ENCODE data around the gene SPRED2.

Gene SPRED2

DNA sequence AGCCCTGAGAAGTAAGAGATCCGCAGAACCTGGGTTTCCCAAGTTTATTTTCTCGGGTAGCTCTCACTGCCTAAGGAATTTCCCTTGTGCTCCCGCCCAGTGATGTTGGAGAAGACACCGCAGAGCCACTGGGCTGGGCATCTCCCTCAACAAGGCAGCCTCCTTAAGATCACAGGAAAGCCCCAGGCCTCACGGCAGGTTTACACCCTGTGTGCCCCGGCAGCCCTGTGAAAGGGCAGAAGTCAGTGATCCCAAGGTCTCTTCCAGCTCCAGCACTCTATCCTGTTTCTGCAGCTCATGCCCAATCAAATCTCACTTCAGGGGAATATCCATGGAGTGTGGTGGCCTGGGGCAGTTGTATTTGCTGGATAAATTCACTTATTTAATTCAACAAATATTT, 138.3 kb downstream of the SPRED2 start:
- TF ChIP-seq, protein P1, sequence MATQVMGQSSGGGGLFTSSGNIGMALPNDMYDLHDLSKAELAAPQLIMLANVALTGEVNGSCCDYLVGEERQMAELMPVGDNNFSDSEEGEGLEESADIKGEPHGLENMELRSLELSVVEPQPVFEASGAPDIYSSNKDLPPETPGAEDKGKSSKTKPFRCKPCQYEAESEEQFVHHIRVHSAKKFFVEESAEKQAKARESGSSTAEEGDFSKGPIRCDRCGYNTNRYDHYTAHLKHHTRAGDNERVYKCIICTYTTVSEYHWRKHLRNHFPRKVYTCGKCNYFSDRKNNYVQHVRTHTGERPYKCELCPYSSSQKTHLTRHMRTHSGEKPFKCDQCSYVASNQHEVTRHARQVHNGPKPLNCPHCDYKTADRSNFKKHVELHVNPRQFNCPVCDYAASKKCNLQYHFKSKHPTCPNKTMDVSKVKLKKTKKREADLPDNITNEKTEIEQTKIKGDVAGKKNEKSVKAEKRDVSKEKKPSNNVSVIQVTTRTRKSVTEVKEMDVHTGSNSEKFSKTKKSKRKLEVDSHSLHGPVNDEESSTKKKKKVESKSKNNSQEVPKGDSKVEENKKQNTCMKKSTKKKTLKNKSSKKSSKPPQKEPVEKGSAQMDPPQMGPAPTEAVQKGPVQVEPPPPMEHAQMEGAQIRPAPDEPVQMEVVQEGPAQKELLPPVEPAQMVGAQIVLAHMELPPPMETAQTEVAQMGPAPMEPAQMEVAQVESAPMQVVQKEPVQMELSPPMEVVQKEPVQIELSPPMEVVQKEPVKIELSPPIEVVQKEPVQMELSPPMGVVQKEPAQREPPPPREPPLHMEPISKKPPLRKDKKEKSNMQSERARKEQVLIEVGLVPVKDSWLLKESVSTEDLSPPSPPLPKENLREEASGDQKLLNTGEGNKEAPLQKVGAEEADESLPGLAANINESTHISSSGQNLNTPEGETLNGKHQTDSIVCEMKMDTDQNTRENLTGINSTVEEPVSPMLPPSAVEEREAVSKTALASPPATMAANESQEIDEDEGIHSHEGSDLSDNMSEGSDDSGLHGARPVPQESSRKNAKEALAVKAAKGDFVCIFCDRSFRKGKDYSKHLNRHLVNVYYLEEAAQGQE (IDR thresholded peaks at IDR 0.05; ENCODE audit: insufficient read depth in 1 of 2, low read depth in 2 of 2, low read length in 2 of 2): no peak

DNA sequence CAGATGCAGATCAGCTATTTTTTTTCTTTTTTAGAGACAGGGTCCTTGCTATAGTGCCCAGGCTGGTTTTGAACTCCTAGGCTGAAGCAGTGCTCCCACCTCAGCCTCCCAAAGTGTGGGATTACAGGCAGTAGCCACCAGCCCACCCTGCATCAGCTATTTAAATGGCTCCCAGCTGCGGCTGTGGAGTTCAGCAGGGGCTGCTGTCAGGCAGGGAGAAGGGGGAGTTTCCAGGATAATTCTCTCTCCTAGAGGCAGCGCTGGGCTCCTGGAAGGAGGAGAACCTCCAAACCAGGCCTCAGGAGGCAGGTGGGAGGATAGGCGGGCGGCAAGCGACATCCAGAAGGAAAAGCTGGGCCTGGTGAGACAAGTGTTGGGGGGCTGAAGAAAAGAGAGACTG, 139.0 kb downstream of the SPRED2 start:
- TF ChIP-seq SIN3A (IDR thresholded peaks at IDR 0.05; ENCODE audit: borderline replicate concordance, insufficient read depth, low read length) (no peak), POLR2AphosphoS5 (IDR thresholded peaks at IDR 0.05; ENCODE audit: low read depth, low read length) (no peak), TAF1 (IDR thresholded peaks at IDR 0.05; ENCODE audit: borderline replicate concordance, insufficient read depth, low read length) (no peak), FOXP2 (optimal IDR thresholded peaks at IDR 0.05; ENCODE audit: borderline replicate concordance, extremely low read depth, extremely low read length, insufficient read depth) (no peak)
- TF ChIP-seq, protein P1 (IDR thresholded peaks at IDR 0.05; ENCODE audit: insufficient read depth in 1 of 2, low read depth in 2 of 2, low read length in 2 of 2): no peak

GRCh38 chr2:65292461-65293011, 139.9 kb downstream of the SPRED2 start:
- TF ChIP-seq FOXP2 (optimal IDR thresholded peaks at IDR 0.05; ENCODE audit: borderline replicate concordance, extremely low read depth, extremely low read length, insufficient read depth) (no peak), POLR2AphosphoS5 (IDR thresholded peaks at IDR 0.05; ENCODE audit: low read depth, low read length) (no peak), TAF1 (IDR thresholded peaks at IDR 0.05; ENCODE audit: borderline replicate concordance, insufficient read depth, low read length) (no peak), SIN3A (IDR thresholded peaks at IDR 0.05; ENCODE audit: borderline replicate concordance, insufficient read depth, low read length) (no peak)
- TF ChIP-seq, protein P1 (IDR thresholded peaks at IDR 0.05; ENCODE audit: insufficient read depth in 1 of 2, low read depth in 2 of 2, low read length in 2 of 2): no peak

DNA sequence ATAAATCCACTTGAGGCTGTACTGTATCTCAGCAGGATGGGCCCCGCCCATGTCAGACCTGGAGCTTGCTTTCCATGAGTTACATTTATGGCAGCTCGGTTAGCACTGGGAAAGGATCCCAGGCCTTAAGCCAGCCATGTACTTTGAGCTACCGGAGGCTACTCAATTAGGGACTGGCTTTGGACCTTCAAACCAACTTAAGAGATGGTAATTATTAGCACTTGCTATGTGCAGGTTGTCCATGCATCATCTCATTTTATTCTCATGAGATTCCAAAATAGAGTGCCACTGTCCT, 140.3 kb downstream of the SPRED2 start:
- TF ChIP-seq TAF1 (IDR thresholded peaks at IDR 0.05; ENCODE audit: borderline replicate concordance, insufficient read depth, low read length) (no peak), POLR2AphosphoS5 (IDR thresholded peaks at IDR 0.05; ENCODE audit: low read depth, low read length) (no peak), FOXP2 (optimal IDR thresholded peaks at IDR 0.05; ENCODE audit: borderline replicate concordance, extremely low read depth, extremely low read length, insufficient read depth) (no peak), SIN3A (IDR thresholded peaks at IDR 0.05; ENCODE audit: borderline replicate concordance, insufficient read depth, low read length) (no peak)
- TF ChIP-seq, protein P1 (IDR thresholded peaks at IDR 0.05; ENCODE audit: insufficient read depth in 1 of 2, low read depth in 2 of 2, low read length in 2 of 2): no peak

Data from PFSK-1 (cell line).